GM18858 (cell line): ENCODE results near the gene C3orf52.
"Not testable (repeated sequence)": the region's sequence is repeated elsewhere in the genome, so short reads cannot be mapped to it uniquely, and the experiment has no call there.

Experiments used
- ATAC-seq: cut with Tn5 transposase; IDR thresholded peaks from one replicate; pipeline ENCODE4 v1.9.1; 2021; ENCODE audit not compliant: unreplicated experiment

C3orf52 gene

GRCh38 chr3:112086076-112086854 lies at the start of gene C3orf52:
Gene C3orf52, plus strand, starts transcription at chr3:112086389. Its CDS starts 19 bp downstream, at chr3:112086408.
- no peak for ATAC-seq

GRCh38 chr3:112037194-112037593 lies 49.0 kb upstream of the C3orf52 start:
- not testable (repeated sequence) for ATAC-seq

- peak; percentile 68 for ATAC-seq
Observed at GRCh38 chr3:112038863-112039262, 47.3 kb upstream of the C3orf52 start.

- no peak for ATAC-seq
Observed at GRCh38 chr3:112041321-112041720, 44.9 kb upstream of the C3orf52 start.

GRCh38 chr3:112042842-112043280 lies 43.3 kb upstream of the C3orf52 start:
- ATAC-seq = no peak

GRCh38 chr3:112043621-112044201 lies 42.5 kb upstream of the C3orf52 start:
- ATAC-seq = peak; percentile 86

DNA sequence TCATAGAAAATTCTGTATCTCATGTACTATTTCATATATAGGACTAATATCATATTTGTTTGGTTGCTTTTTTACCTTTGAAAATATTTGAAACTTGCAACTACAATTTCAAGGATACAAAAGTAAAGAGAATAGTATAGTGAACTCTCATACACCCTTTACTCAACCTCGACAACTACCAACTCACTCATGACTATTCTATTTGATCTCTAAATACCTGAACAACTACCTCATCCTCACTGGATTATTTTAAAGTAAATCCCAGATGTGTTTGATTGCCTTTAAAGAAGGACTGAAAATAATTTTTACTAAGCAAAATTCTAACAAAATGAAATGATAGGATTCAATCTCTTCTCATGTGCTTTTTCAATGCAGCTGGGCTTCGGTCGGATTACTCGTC lies 39.6 kb upstream of the C3orf52 start:
- no peak for ATAC-seq

DNA sequence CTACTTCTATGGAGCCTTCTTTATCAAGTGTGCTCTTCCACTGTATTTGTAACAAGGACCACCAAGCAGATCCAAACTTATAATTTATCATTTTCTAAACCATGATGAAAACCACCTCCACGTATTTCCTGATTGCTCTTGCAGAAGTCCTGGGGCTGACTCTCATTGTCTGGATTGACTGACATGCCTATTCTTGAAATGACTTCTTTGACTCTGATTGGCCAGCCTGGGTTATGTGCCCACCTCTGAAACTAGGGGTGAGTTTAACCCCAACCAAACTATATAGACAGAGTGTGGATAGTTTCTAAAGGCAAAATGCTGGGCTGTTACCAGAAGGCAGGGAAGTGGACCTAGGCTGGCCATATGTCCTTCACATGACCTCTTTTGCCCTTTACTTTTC lies 38.9 kb upstream of the C3orf52 start:
- no peak for ATAC-seq

GRCh38 chr3:112048911-112049310 lies 37.3 kb upstream of the C3orf52 start:
- no peak for ATAC-seq

- ATAC-seq = no peak
Observed at GRCh38 chr3:112053229-112053628, 33.0 kb upstream of the C3orf52 start.

DNA sequence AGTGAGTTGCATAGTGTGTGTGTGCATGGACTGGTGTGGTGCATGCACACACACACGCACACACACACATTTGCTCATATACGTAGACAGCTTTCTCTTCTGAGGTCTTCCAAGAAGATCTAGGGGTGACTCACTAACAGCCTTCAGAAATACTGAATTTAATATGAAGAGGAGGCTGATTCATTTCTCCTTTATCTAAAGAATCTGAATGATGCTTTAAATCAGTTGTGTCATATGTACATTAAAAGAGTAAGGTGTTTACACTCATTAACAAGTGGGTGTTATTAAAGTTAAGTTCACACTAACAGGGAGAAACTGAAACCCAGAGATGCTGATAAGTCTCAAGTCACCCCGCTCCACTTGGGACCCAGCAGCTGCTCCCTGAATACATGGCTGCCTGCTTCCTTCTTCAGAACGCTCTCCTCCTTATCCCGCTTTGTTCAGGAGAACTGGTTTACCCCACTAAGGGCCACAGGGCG lies 29.7 kb upstream of the C3orf52 start:
- ATAC-seq = no peak

DNA sequence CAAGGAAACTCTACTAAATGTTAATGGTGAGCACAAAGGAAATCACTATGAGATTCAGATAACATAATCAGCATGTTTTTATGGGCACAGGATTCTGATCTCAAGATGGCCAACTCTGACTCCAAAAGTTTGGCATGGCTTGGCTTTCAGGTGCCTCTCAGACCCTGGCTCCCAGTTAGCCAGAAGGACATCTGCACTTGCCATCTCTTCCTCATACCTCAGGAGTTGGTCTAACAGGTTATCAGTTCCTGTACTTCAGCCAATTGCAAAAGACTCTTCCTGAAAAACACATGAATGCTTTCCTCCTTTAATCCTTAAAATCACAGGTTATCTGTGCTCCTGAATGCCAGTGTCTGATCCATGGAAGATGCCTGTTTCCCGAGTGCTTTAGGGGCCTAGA lies 26.7 kb upstream of the C3orf52 start:
- ATAC-seq = no peak

- ATAC-seq = no peak
Observed at GRCh38 chr3:112061152-112061551, 25.0 kb upstream of the C3orf52 start.

GRCh38 chr3:112072387-112073060 lies 13.7 kb upstream of the C3orf52 start:
- ATAC-seq = not testable (repeated sequence)

DNA sequence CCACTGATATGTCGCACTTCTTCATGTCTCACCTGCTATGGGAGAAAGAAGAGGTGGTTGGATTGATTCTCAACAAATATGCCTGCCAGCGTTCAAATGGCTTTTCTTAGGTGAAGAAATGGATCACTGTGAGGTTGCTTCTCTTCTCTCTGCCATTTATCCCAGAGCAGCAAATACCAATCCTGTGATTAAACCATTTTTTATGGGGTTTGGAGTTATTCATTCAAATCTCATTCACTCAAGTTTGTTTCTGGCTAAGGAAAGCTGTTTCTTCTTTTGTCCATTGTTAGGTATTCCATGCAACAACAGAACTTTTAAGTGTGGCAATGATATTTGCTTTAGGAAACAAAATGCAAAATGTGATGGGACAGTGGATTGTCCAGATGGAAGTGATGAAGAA lies 12.2 kb upstream of the C3orf52 start:
- no peak for ATAC-seq

- ATAC-seq = peak; percentile 84
Observed at GRCh38 chr3:112074616-112075497, 11.3 kb upstream of the C3orf52 start.

DNA sequence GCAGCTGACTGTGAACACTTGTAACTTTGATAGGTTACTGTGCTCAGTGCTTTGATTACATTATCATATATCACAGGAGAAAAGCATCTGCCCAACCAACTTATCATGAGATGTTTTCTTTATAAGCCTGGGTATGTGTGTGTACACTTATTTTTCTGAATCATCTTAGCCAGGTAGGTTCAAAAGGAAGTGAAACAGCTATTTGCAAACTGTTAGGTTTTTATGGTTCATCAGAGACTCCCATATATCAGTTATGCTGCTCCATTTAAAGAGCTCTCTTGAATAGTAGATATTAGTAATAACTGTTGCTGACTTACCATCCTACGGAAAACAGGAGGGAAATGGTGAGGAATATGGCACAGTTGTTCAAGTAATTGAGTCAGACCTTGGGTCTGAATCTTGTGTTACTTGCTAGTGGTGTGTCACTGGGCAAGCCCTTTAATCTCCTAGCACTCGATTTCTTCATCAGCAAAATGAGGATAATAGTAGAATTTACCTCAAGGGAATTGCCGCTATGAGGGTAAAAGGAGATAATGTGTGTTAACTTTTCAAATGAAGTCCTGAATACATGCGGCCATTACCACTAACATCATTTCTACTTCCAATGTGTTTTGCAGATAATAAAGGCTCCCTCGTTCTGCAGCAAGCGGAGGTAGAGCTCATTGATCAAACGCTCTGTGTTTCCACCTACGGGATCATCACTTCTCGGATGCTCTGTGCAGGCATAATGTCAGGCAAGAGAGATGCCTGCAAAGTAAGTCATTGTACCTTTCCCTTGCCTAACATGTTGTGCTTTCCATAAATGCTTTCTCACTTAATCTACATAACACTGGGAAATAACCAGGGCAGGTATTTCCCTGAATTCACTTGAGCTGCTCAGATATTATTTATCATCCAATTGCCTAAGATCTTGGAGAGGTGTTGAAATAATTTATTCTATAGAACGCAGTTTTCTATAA lies 7.8 kb upstream of the C3orf52 start:
- ATAC-seq = no peak

- no peak for ATAC-seq
Observed at GRCh38 chr3:112083239-112083638, 3.0 kb upstream of the C3orf52 start.

DNA sequence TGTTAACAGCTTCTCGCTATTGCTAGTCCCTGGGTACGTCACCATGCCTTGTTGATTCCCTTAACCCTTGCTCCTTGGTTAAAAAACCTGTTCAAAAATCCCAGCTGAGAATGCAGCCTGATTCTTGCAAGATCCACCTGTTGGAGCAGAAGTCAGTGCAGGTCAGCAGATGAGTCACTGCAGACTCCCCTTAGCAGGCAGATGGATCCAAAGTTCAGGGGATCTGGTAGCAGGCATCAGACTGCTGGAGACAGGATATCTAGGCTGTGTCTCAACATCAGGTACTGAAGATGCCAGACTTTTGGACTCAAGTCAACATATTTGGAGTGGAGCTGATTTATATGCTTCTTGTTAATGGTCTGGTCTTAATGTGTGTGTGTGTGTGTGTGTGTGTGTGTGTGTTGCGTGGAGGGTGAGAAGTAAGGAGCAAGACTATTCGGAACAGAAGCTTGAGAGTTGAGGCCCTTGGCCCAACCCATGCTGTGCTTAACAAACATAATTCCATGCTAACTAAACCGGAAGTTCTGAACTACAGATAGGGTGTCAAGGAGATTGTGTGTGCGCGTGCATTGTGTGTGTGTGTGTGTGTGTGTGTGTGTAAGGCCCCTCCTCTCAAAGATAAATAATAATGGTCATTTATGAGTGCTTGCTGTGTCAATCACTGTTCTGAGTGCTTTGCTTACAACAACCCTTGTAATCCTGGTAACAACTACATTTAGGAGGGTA lies 1.0 kb upstream of the C3orf52 start:
- no peak for ATAC-seq
